Stimulated activated CD4-positive, alpha-beta T cell treated with anti-CD3 and anti-CD28 coated beads, Interleukin-1b, Interleukin-23, amount 100 ng/mL, for 24 hours (primary cell): ENCODE results near the gene ALG3.

Experiments used
- DNase-seq, 4 experiments: peaks; one replicate each; pipeline ENCODE4 v3.0.0-alpha.2; 2020; ENCODE audit warnings: low read depth in 4 of 4, low spot score in 1 of 4

The ALG3 gene

DNA sequence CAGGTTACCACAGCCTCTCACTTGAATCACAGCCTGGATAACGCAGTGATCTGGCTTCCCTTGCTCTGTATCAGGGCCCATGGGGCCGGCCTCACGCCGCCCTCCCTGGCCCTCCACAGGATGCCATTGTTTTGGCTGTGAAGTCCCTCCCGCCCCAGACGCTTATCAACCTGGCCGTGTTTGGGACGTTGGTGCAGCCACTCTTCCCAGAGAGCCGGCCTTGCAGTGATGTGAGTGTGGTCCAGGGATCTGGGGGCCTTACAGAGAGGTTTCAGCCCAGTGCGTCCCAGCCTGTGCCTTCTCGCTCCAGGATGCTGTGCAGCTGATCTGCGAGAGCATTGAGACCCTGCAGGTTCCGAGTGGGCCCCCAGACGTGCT lies 12.7 kb downstream of the ALG3 start:
- no peak for DNase-seq

DNA sequence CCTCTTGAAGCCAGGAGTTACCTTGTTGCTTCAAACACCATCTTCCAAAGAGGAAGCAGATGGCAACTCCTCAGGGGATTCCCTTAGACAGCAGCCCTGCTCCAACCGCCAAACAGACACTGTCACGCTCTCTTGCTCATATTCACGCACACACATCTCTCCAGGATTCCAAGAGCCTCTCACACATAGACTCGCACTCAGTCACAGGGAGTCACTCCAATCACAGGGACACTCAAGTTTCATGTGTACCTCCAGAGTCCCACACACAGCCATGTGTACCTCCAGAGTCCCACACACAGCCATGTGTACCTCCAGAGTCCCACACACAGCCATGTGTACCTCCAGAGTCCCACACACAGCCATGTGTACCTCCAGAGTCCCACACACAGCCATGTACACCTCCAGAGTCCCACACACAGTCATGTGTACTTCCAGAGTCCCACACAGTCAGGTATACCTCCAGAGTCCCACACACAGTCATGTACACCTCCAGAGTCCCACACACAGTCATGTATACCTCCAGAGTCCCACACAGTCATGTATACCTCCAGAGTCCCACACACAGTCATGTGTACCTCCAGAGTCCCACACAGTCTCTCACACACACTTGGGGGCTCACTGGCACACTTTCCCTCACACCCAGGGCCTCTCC lies 13.3 kb downstream of the ALG3 start:
- DNase-seq, result no peak

DNA sequence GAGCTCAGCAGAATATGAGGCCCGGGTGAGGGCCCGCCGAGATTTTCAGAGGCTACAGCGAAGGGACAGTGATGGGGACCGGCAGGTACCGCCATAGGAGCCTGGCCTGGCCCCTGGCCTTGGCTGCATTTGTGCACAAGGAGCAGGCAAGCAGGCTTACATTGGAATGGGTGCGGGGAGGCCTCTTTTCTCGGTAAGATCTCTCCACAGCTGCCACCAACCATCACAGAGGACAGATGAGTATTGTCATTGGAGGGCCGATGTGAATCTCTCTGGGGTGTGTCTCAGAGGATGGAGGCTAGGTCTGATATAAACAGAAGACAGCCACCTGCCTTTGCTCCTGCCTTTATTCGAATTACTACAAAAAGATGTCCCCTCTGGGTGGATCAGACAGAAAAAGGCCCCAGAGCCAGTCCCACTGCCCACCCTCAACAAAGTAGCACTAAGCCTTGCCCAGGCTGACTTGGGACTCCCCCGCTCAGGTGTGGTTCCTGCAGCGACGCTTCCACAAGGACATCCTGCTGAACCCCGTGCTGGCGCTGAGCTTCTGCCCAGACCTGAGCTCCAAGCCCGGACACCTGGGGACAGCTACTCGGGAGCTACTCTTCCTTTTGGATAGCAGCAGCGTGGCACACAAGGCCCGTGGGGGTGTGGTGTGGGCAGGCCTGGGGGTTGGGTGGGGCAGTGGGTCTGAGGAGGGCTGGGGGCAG lies 13.9 kb downstream of the ALG3 start:
- DNase-seq, result no peak

DNA sequence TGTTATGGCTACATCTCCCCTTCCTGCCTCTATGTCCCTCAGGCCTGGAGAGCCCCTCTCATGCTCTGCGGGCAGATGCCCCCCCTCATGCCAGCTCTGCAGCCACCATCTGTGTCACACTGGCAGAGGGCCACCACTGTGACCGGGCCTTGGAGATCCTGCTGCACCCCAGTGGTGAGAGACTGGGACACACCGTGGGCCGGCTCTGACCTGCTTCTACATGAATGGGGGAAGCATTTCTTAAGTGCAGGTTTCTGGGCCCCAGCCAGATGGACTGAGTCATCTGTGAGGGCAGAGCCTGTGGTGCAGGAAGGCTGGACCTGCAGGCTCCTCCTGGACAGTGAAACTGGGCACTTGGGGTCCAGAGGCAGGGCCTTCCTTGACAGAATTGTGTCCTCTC lies 14.5 kb downstream of the ALG3 start:
- DNase-seq, result no peak

DNA sequence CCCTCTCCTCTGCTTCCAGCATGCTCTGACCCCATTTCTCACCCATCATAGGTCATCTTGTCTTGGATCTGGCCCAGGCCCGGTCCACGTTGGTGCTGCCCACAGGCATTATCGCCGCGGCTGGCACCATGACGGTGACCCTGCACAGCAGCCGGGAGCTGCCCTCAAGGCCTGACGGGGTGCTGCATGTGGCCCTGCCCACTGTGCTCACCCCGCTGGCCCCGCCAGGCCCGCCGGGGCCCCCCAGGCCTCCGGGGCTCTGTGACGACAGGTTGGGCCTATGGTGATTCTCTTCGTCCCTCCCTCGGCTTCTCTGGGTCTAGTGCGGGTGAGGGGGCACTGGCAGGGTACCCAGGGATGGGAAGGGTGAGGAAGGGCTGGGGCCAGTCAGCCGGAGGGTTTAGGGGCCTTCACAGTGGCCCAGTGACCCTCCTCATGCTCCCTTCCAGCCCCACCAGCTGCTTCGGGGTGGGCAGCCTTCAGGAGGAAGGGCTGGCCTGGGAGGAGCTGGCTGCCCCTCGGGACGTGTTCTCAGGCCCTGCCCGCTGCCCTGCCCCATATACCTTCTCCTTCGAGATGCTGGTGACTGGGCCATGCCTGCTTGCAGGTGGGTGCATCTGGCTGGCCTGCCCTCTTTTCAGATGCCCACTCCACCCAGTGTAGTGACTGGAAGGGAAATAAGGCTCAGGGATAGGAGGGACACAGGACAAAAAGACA lies 15.5 kb downstream of the ALG3 start:
- DNase-seq, result no peak

DNA sequence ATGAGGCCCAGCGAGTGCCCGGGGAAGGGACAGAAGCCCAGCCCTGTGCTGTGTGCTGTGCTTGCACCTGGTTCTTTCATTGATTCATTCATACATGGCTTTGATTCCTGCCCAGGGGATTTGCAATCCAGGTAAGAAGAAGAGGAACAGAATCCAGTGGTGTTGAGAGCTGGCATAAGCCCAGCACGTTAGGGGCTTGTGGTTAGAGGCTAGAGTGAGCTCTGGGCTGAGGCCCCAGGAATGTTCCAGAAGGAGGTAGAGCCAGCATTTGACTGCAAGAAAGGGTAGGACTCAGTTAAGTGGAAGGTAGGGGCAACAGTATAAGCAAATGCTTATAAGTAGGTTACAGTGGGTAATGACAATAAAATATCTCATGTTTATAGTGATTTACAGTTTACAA lies 17.1 kb downstream of the ALG3 start:
- no peak for DNase-seq

DNA sequence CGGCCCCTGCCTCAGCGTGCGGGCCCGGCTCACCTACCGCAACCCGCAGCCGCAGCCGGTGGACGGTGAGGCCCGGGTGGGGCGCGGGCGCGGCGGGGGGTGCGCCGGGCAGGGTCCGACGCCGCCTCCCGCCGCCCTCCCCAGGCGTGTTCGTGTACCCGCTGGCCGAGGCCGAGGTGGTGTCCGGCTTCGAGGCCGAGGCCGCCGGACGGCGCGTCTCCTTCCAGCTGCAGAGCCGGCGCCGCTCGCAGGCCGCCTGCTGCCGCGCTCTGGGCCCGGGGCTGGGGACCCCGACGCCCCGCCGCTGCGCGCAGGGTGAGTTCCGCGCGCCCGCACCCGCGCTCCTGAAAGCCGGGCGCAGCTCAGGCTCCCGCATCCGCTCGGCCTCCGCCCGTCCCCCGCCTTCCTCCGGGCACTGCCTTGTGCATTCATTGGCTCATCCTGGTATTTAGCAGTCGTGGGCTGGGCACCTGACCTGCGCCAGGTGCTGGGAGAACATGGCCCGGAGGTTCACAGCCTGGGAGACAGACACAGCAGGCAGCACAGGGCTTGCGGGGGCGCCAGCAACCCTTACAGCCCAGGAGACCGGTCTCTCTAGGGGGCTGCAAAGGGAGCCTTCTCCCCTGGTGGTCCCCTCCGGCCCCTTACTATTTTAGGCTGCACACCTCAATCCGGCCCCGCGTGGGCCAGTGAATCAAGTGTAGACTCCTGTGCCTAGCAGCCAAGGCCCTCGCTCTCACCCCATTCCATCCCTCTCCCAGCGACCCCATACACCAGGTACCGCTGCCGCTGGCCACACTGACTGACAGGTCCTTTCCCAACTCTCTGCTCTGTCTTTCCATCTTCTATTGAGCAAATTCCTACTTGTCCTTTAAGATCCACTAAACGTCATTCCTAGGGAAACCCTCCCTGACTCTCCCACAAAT lies 17.9 kb downstream of the ALG3 start:
- DNase-seq, result no peak

GRCh38 chr3:184230081-184230602 lies 18.6 kb downstream of the ALG3 start:
- DNase-seq, result no peak

GRCh38 chr3:184229394-184230080 lies 19.2 kb downstream of the ALG3 start, which contains the start of gene VWA5B2:
VWA5B2 (plus strand) TSS chr3:184229585; CDS start chr3:184230529, 944 bp downstream.
- DNase-seq, result peak; percentile 19 to 54 (median 46)

- DNase-seq, result no peak
Observed at GRCh38 chr3:184228376-184229137, 20.2 kb downstream of the ALG3 start.

DNA sequence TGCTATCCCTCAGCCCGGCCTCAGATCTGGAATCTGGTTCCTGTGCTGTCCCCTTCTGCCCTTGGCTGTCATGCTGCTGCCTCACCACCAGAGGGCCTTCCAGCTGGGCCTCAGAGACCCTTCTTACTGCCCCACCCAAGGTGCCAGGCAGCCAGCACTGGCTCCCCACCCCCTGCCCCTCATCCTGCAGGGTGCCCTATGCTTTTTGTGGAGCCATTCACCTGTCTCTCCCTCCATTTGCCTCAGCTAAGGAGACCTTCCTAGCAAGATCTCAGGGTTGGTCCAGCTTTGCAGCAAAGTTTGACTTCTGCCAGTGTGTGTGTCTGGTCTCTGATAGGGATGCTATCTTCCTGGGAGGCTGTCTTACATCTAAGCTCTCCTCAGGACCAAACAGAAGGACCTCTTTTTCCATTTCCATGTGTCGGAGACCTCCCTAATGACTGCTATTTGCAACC lies 21.3 kb downstream of the ALG3 start:
- peak in 3 of 4 experiments; percentile 17 to 32 (median 25) for DNase-seq

DNA sequence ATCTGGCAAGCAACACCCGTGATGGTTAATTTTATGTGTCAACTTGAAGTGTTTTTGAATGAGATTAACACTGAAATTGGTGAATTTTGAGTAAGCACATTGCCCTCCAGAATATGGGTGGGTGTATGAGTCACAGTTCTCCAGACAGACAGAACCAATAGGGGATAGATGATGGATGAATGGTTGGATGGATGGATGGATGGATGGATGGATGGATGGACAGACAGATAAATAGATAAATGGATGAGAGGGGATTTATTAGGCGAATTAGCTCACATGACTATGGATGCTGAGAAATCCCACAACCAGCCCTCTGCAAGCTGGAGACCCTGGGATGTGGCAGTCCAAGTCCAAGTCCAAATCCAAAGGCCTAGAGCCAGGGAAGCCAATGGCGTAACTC lies 24.8 kb downstream of the ALG3 start:
- DNase-seq, result no peak

DNA sequence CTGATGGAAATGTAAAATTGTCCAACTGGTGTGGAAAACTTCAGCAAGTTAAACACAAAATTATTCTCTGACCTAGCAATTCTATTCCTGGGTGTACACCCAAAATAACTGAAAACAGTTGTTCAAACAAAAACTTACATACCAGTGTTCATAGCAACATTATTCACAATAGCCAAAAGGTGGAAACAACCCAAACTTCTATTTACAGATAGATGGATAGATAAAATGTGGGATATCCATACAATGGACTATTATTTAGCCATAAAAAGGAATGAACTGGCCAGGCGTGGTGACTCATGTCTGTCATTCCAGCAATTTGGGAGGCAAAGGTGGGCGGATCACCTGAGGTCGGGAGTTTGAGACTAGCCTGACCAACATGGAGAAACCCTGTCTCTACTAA lies 26.2 kb downstream of the ALG3 start:
- DNase-seq, result no peak

- no peak for DNase-seq
Observed at GRCh38 chr3:184218814-184219213, 29.9 kb downstream of the ALG3 start.

DNA sequence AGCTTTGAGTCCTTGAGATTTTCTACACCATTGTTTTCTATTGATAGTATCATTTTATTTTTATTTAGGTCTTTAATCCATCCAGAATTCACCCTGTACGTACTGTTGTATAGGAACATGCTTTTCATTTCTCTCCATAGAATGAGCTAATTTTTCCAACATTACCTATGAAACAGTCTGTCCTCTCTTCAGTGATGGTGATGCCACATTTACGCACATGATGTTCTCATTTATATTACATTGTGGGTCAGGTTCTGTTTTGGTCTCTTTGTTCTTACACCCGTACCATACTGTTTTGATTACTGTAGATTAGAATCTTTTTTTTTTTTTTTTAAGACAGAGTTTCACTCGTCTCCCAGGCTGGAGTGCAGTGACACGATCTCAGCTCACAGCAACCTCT lies 37.0 kb downstream of the ALG3 start:
- DNase-seq, result no peak

DNA sequence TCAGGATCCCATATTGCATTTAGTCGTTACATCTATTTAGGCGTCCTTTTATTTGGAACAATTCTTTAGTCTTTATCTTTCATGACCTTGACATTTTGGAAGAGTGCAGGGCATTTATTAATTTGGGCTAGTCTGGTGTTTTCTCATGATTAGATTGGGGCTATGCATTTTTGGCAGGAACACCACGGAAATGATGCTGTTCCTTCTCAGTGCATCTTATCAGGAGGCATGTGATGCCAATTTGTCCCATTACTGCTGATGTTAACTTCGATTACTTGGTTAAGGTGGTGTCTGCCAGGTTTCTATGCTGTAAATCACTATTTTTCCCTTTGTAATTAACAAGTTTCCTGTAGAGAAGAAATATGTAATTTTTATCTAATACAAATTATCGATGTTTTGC lies 37.5 kb downstream of the ALG3 start:
- no peak for DNase-seq

- DNase-seq, result no peak
Observed at GRCh38 chr3:184209146-184209923, 39.4 kb downstream of the ALG3 start.

- no peak for DNase-seq
Observed at GRCh38 chr3:184203526-184203925, 45.2 kb downstream of the ALG3 start.

- no peak for DNase-seq
Observed at GRCh38 chr3:184200825-184201224, 47.9 kb downstream of the ALG3 start.
